IMR-90 (cell line): ENCODE measurements around the gene DMRTC2. TPM values are rescaled to one million over a fixed set of nuclear protein-coding genes. Genes with fewer than 3 reads are reported as not detected.

Source experiments
- ATAC-seq: fragments of 200-7000 bp; cut with Tn5 transposase; 2 replicates; pipeline ENCODE4 v1.9.1; 2020; ENCODE audit warnings: low read depth, mild to moderate bottlenecking, moderate library complexity
- BruUV-seq: library from RNA; stranded (reverse); fragments of 400-500 nt; replicated peaks from 2 replicates; lab custom pipeline; 2021; lab: Mats Ljungman, UMichigan
- CTCF ChIA-PET: fragments of 300-600 bp; formaldehyde crosslinking; extraction: SDS; loops from one replicate; lab custom pipeline; 2021; ENCODE audit warnings: antibody characterized with exemption; lab: Yijun Ruan, JAX
- POLR2A ChIA-PET: fragments of 300-600 bp; sonication (Branson Sonifier 250); formaldehyde crosslinking; loops from one replicate; lab custom pipeline; 2022; ENCODE audit warnings: antibody characterized with exemption; ENCODE audit not compliant: unreplicated experiment; lab: Charles Lee
- DNase-seq: peaks from one replicate; pipeline ENCODE4 v3.0.0; 2013
- H2AFZ ChIP-seq: replicated peaks from 2 replicates; pipeline ENCODE3; 2013; ENCODE audit warnings: low read length, mild to moderate bottlenecking; ENCODE audit not compliant: poor library complexity
- H2AK5ac ChIP-seq: 2 replicates; pipeline ENCODE4 v1.6.1; 2013; ENCODE audit warnings: low read depth, low read length, inconsistent platforms
- H2AK9ac ChIP-seq: replicated peaks from 2 replicates; pipeline ENCODE3; 2013; ENCODE audit warnings: mild to moderate bottlenecking, low read depth, low read length, moderate library complexity; ENCODE audit not compliant: poor library complexity
- H2BK120ac ChIP-seq: 2 replicates; pipeline ENCODE4 v1.6.1; 2013; ENCODE audit warnings: low read depth, low read length, inconsistent platforms
- H2BK15ac ChIP-seq: 3 replicates; pipeline ENCODE4 v1.6.1; 2013; ENCODE audit warnings: low read depth, low read length, inconsistent platforms
- H2BK20ac ChIP-seq: 2 replicates; pipeline ENCODE4 v1.6.1; 2013; ENCODE audit warnings: low read depth, mild to moderate bottlenecking, inconsistent platforms, low read length, moderate library complexity
- H2BK5ac ChIP-seq: 2 replicates; pipeline ENCODE4 v1.6.1; 2013; ENCODE audit warnings: mild to moderate bottlenecking, low read depth, low read length, inconsistent platforms; ENCODE audit not compliant: poor library complexity, severe bottlenecking
- H3K14ac ChIP-seq: replicated peaks from 2 replicates; pipeline ENCODE4 v1.6.1; 2013; ENCODE audit warnings: low read depth, low read length, inconsistent platforms
- H3K18ac ChIP-seq: 2 replicates; pipeline ENCODE4 v1.6.1; 2013; ENCODE audit warnings: low read depth, low read length, control low read depth
- H3K23ac ChIP-seq: 2 replicates; pipeline ENCODE4 v1.6.1; 2013; ENCODE audit warnings: low read depth, low read length, inconsistent platforms
- H3K27ac ChIP-seq: 2 replicates; pipeline ENCODE4 v1.5.1; 2013; ENCODE audit warnings: mild to moderate bottlenecking, control low read depth, low read length; ENCODE audit not compliant: insufficient read depth
- H3K27me3 ChIP-seq: 2 replicates; pipeline ENCODE4 v1.6.1; 2013; ENCODE audit warnings: low read length; ENCODE audit not compliant: control insufficient read depth, insufficient read depth
- H3K36me3 ChIP-seq: 2 replicates; pipeline ENCODE4 v1.6.1; 2013; ENCODE audit warnings: low read length, mixed read lengths; ENCODE audit not compliant: control insufficient read depth, insufficient read depth
- H3K4ac ChIP-seq: 2 replicates; pipeline ENCODE4 v1.6.1; 2013; ENCODE audit warnings: low read depth, low read length, inconsistent platforms
- H3K4me1 ChIP-seq: 2 replicates; pipeline ENCODE4 v1.6.1; 2013; ENCODE audit warnings: low read length, mixed read lengths; ENCODE audit not compliant: control insufficient read depth, insufficient read depth
- H3K4me2 ChIP-seq: 2 replicates; pipeline ENCODE4 v1.6.1; 2013; ENCODE audit warnings: low read depth, mild to moderate bottlenecking, control low read depth, low read length, moderate library complexity
- H3K4me3 ChIP-seq: 2 replicates; pipeline ENCODE4 v1.5.1; 2013; ENCODE audit warnings: low read depth, mild to moderate bottlenecking, control low read depth, low read length, moderate library complexity; ENCODE audit not compliant: insufficient read depth
- H3K56ac ChIP-seq: 2 replicates; pipeline ENCODE4 v1.6.1; 2013; ENCODE audit warnings: low read length, inconsistent platforms; ENCODE audit not compliant: insufficient read depth; ENCODE audit errors: extremely low read depth
- H3K79me1 ChIP-seq, 2 experiments: 2 replicates each; pipeline ENCODE4 v1.6.1; 2013; ENCODE audit warnings: low read length in 2 of 2, inconsistent platforms in 1 of 2, low read depth in 1 of 2
- H3K9ac ChIP-seq: 2 replicates; pipeline ENCODE4 v1.6.1; 2013; ENCODE audit warnings: low read depth, low read length, control low read depth
- H3K9me1 ChIP-seq: 2 replicates; pipeline ENCODE4 v1.6.1; 2013; ENCODE audit warnings: low read length, inconsistent platforms; ENCODE audit not compliant: insufficient read depth
- H3K9me3 ChIP-seq: 2 replicates; pipeline ENCODE4 v1.6.1; 2013; ENCODE audit warnings: low read length; ENCODE audit not compliant: control insufficient read depth, insufficient read depth
- H4K20me1 ChIP-seq: 2 replicates; pipeline ENCODE4 v1.6.1; 2013; ENCODE audit warnings: low read length, inconsistent platforms; ENCODE audit not compliant: insufficient read depth
- H4K5ac ChIP-seq: 2 replicates; pipeline ENCODE4 v1.6.1; 2013; ENCODE audit warnings: mild to moderate bottlenecking, low read depth, low read length, control low read depth
- H4K8ac ChIP-seq, 2 experiments: 2 replicates each; pipeline ENCODE4 v1.6.1; 2013; ENCODE audit warnings: low read depth in 2 of 2, low read length in 2 of 2, control low read depth in 1 of 2, inconsistent platforms in 1 of 2
- H4K91ac ChIP-seq: 2 replicates; pipeline ENCODE4 v1.6.1; 2013; ENCODE audit warnings: low read depth, low read length, inconsistent platforms; ENCODE audit not compliant: insufficient read depth
- BHLHE40 ChIP-seq: fragments of 150-350 bp; IDR thresholded peaks from 2 replicates; pipeline ENCODE4 v1.6.1; 2016; ENCODE audit warnings: mild to moderate bottlenecking, low read depth, low read length
- FOS ChIP-seq: fragments of 150-350 bp; IDR thresholded peaks from 2 replicates; pipeline ENCODE4 v1.6.1; 2016; ENCODE audit warnings: low read depth, low read length
- MAFK ChIP-seq: IDR thresholded peaks from 2 replicates; pipeline ENCODE4 v1.6.1; 2012; ENCODE audit warnings: low read depth, low read length, improper control_type of control experiment
- NFE2L2 ChIP-seq: fragments of 150-350 bp; IDR thresholded peaks from 2 replicates; pipeline ENCODE4 v1.6.1; 2016; ENCODE audit warnings: low read depth, mild to moderate bottlenecking, low read length
- RCOR1 ChIP-seq: IDR thresholded peaks from 2 replicates; pipeline ENCODE4 v1.6.1; 2012; ENCODE audit warnings: mild to moderate bottlenecking, low read length, improper control_type of control experiment; ENCODE audit not compliant: insufficient replicate concordance
- WGBS, 2 experiments: methylation state at CpG; one replicate each; pipeline versions ENCODE4 v1.1.5 to v1.1.7; 2013; ENCODE audit warnings: missing lambda C conversion rate in 2 of 2; ENCODE audit not compliant: insufficient read length in 1 of 2; ENCODE audit errors: extremely low coverage in 2 of 2; 5-methylcytosine and 5-hydroxymethylcytosine counted together
- dilution Hi-C: fragments of 300-500 bp; cut with HindIII; formaldehyde crosslinking; loops from one replicate; pipeline ENCODE4 v1.14.3; 2018; ENCODE audit warnings: low sequenced_read_pairs; ENCODE audit not compliant: unreplicated experiment
- in situ Hi-C: fragments of 300-500 bp; cut with MboI; formaldehyde crosslinking; loops from 3 replicates; pipeline ENCODE4 v1.14.3; 2019; ENCODE audit warnings: low sequenced_read_pairs, inconsistent platforms, mixed read lengths
- intact Hi-C: fragments of 100-400 bp; cut with micrococcal nuclease; formaldehyde crosslinking; loops from 2 replicates; pipeline ENCODE4 v1.10.0; 2022
- polyA plus RNA-seq, 3 experiments: library from polyadenylated mRNA; depleted of rRNA; stranded (reverse); fragments of >200 nt; gene quantifications; 2 replicates each; pipeline ENCODE4 v1.2.3, GENCODE V29; 2012; ENCODE audit warnings: low replicate concordance in 1 of 3
- total RNA-seq: library from RNA; depleted of rRNA; stranded (reverse); fragments of >200 nt; gene quantifications from 2 replicates; pipeline ENCODE4 v1.2.3, GENCODE V29; 2012

DMRTC2 gene
- total and polyA plus RNA-seq, 2 of the 4 experiments (the other 2 are of a cell fraction): not detected

GRCh38 chr19:41851456-41851855, 6.6 kb downstream of the DMRTC2 start:
- CTCF ChIA-PET: no interaction called here
- H2BK15ac ChIP-seq: no peak overlapping the region
- H4K91ac ChIP-seq: no peak overlapping the region
- H3K36me3 ChIP-seq: no peaks in the 10 kb centered on the region
- H4K20me1 ChIP-seq: no peaks in the 10 kb centered on the region
- no peak overlapping the region for H3K4ac ChIP-seq
- no peak overlapping the region for H3K4me3 ChIP-seq
- H4K8ac ChIP-seq: no peak overlapping the region
- DNase-seq (no peak), ATAC-seq (no peak)
- H3K9me3 ChIP-seq: no peaks in the 10 kb centered on the region
- no peak overlapping the region for H3K4me2 ChIP-seq
- H2BK20ac ChIP-seq: no peak overlapping the region
- no peak overlapping the region for H2AK5ac ChIP-seq
- BruUV-seq: no TSS peak
- 20% methylated on average over 1 of the region's 4 CpGs; no CpG with 5 or more reads in 1 of the 2 experiments for WGBS, 2 experiments
- intact Hi-C loops: no loop called here
- H4K5ac ChIP-seq: no peak overlapping the region
- H3K9me1 ChIP-seq: no peaks in the 10 kb centered on the region
- TF ChIP-seq FOS (no peak), BHLHE40 (no peak), NFE2L2 (no peak), MAFK (no peak), RCOR1 (no peak)
- in situ Hi-C loops: no loop called here
- no peak overlapping the region for H3K18ac ChIP-seq
- POLR2A ChIA-PET: no interaction called here
- H3K27ac ChIP-seq: no peak overlapping the region
- H3K56ac ChIP-seq: no peak overlapping the region
- no peaks in the 10 kb centered on the region for H3K4me1 ChIP-seq
- no peak overlapping the region for H3K23ac ChIP-seq
- H3K14ac ChIP-seq: no peak overlapping the region
- H3K27me3 ChIP-seq: peaks cover 51% of the 10 kb centered on the region
- dilution Hi-C loops: no loop called here
- H2AK9ac ChIP-seq: no peak overlapping the region
- no peak overlapping the region for H2BK5ac ChIP-seq
- H2AFZ ChIP-seq: no peak overlapping the region
- no peak overlapping the region for H2BK120ac ChIP-seq
- no peaks in the 10 kb centered on the region for H3K79me1 ChIP-seq
- no peak overlapping the region for H3K9ac ChIP-seq
